HCT116 (cell line): Measurements from ENCODE around the gene KRT2. TPM values are rescaled to one million over a fixed set of nuclear protein-coding genes. Genes with fewer than 3 reads are reported as not detected.
"Not testable (repeated sequence)": the region's sequence is repeated elsewhere in the genome, so short reads cannot be mapped to it uniquely, and the experiment has no call there.

Source experiments
- ATAC-seq: fragments of 200-7000 bp; cut with Tn5 transposase; 2 replicates; pipeline ENCODE4 v1.9.1; 2020; ENCODE audit warnings: mild to moderate bottlenecking, moderate library complexity
- BruUV-seq: library from RNA; stranded (reverse); fragments of 400-500 nt; replicated peaks from 2 replicates; lab custom pipeline; 2021; lab: Mats Ljungman, UMichigan
- CTCF ChIA-PET: fragments of 300-600 bp; sonication (Branson Sonifier 250); formaldehyde crosslinking; loops from one replicate; lab custom pipeline; 2021; ENCODE audit warnings: antibody characterized with exemption; lab: Charles Lee
- POLR2A ChIA-PET: fragments of 300-600, 350-600 bp; sonication (Branson Sonifier 250); formaldehyde crosslinking; loops from one replicate; lab custom pipeline; 2021; ENCODE audit warnings: antibody characterized with exemption; lab: Charles Lee
- RAD21 ChIA-PET, 2 experiments: fragments of 300-600 bp; sonication (Branson Sonifier 250); formaldehyde crosslinking; loops; one replicate each; lab custom pipeline; 2023; ENCODE audit warnings: low total read pairs in 2 of 2; ENCODE audit not compliant: uncharacterized antibody in 2 of 2, unreplicated experiment in 2 of 2, low non-redundant PET in 1 of 2; lab: Charles Lee
- DNase-seq: peaks from one replicate; pipeline ENCODE4 v3.0.0-alpha.2; 2010; ENCODE audit warnings: low read depth, low spot score
- H2AFZ ChIP-seq: fragments of 200-600 bp; shearing (Covaris generic), sonication (generic); 2 replicates; pipeline ENCODE4 v1.6.1; 2017; ENCODE audit warnings: low read depth, mixed run types, mixed read lengths, antibody characterized with exemption, low read length; ENCODE audit not compliant: poor library complexity, severe bottlenecking
- H3K27ac ChIP-seq: 2 replicates; pipeline ENCODE4 v1.5.1; 2012; ENCODE audit warnings: low read depth, low read length
- H3K27me3 ChIP-seq: fragments of 200-600 bp; sonication (generic); 2 replicates; pipeline ENCODE4 v1.6.1; 2016; ENCODE audit warnings: mixed run types, low read length, mixed read lengths; ENCODE audit not compliant: insufficient read depth
- H3K36me3 ChIP-seq, 2 experiments: fragments of 200-500 bp in 1 of 2; fragments of 200-600 bp in 1 of 2; sonication (Bioruptor generic) in 1 of 2; sonication (generic) in 1 of 2; 2 replicates each; pipeline versions ENCODE4 v1.5.1 to v1.6.1; 2014 to 2016; ENCODE audit warnings: low read length in 2 of 2, inconsistent platforms in 1 of 2, mixed read lengths in 1 of 2, mixed run types in 1 of 2; ENCODE audit not compliant: insufficient read depth in 2 of 2, control insufficient read depth in 1 of 2
- H3K4me1 ChIP-seq, 2 experiments: fragments of 200-600 bp in 1 of 2; sonication (generic) in 1 of 2; 2 replicates each; pipeline versions ENCODE4 v1.5.1 to v1.6.1; 2012 to 2017; ENCODE audit warnings: low read length in 2 of 2, inconsistent platforms in 1 of 2, mild to moderate bottlenecking in 1 of 2, mixed read lengths in 1 of 2, mixed run types in 1 of 2, moderate library complexity in 1 of 2; ENCODE audit not compliant: insufficient read depth in 2 of 2, control insufficient read depth in 1 of 2
- H3K4me2 ChIP-seq: fragments of 200-600 bp; sonication (generic); 2 replicates; pipeline ENCODE4 v1.6.1; 2017; ENCODE audit warnings: mixed run types, low read length, mixed read lengths
- H3K4me3 ChIP-seq, 2 experiments: fragments of 200-600 bp in 1 of 2; sonication (generic) in 1 of 2; replicated peaks in 1 of 2; 2 replicates each; pipeline ENCODE4 v1.5.1; 2011 to 2016; ENCODE audit warnings: low read length in 2 of 2, control low read depth in 1 of 2, low read depth in 1 of 2, mild to moderate bottlenecking in 1 of 2, mixed read lengths in 1 of 2, mixed run types in 1 of 2
- H3K79me2 ChIP-seq: fragments of 200-600 bp; sonication (generic); 2 replicates; pipeline ENCODE4 v1.6.1; 2017; ENCODE audit warnings: mild to moderate bottlenecking, mixed run types, low read length, moderate library complexity, mixed read lengths; ENCODE audit not compliant: insufficient read depth
- H3K9ac ChIP-seq: fragments of 200-600 bp; sonication (generic); 2 replicates; pipeline ENCODE4 v1.6.1; 2016; ENCODE audit warnings: low read length, mixed read lengths
- H3K9me2 ChIP-seq: fragments of 200-600 bp; sonication (generic), shearing (Covaris generic); 2 replicates; pipeline ENCODE4 v1.6.1; 2017; ENCODE audit warnings: mixed run types, mild to moderate bottlenecking, moderate library complexity; ENCODE audit not compliant: insufficient read depth
- H3K9me3 ChIP-seq, 2 experiments: fragments of 200-500 bp in 1 of 2; fragments of 200-600 bp in 1 of 2; sonication (Bioruptor generic) in 1 of 2; sonication (generic) in 1 of 2; 2 replicates each; pipeline ENCODE4 v1.6.1; 2014 to 2017; ENCODE audit warnings: low read length in 2 of 2, mixed read lengths in 2 of 2, inconsistent platforms in 1 of 2, low read depth in 1 of 2, mild to moderate bottlenecking in 1 of 2, mixed run types in 1 of 2, moderate library complexity in 1 of 2; ENCODE audit not compliant: control insufficient read depth in 1 of 2, insufficient read depth in 1 of 2
- H4K20me1 ChIP-seq: fragments of 200-600 bp; sonication (generic), shearing (Covaris generic); 2 replicates; pipeline ENCODE4 v1.6.1; 2017; ENCODE audit warnings: mixed run types, mild to moderate bottlenecking, moderate library complexity; ENCODE audit not compliant: insufficient read depth
- CBX3 ChIP-seq: IDR thresholded peaks from 2 replicates; pipeline ENCODE4 v1.6.1; 2012; ENCODE audit warnings: low read depth
- FOSL1 ChIP-seq: IDR thresholded peaks from 2 replicates; pipeline ENCODE4 v1.6.1; 2012; ENCODE audit warnings: low read depth
- SIN3A ChIP-seq: IDR thresholded peaks from 2 replicates; pipeline ENCODE4 v1.6.1; 2012; ENCODE audit warnings: low read depth
- SP1 ChIP-seq: IDR thresholded peaks from 2 replicates; pipeline ENCODE4 v1.6.1; 2012; ENCODE audit warnings: low read depth
- intact Hi-C: fragments of 100-400 bp; cut with micrococcal nuclease; formaldehyde crosslinking; loops from 2 replicates; pipeline ENCODE4 v1.10.0; 2022
- total RNA-seq: library from RNA; stranded (reverse); gene quantifications from one replicate; pipeline ENCODE4 v1.2.1, GENCODE V29; 2021; ENCODE audit not compliant: unreplicated experiment
- TF ChIP-seq, protein P1 (sequence below), 3 experiments: fragments of 200-600 bp in 1 of 3; sonication (generic) in 1 of 3; IDR thresholded peaks in 2 of 3; conservative IDR thresholded peaks in 1 of 3; 2 replicates each; pipeline ENCODE4 v1.5.1; 2012 to 2017; ENCODE audit warnings: low read depth in 2 of 3, low read length in 2 of 3, antibody characterized with exemption in 1 of 3, borderline replicate concordance in 1 of 3, control low read depth in 1 of 3, mild to moderate bottlenecking in 1 of 3, mixed read lengths in 1 of 3, mixed run types in 1 of 3, moderate library complexity in 1 of 3; ENCODE audit not compliant: insufficient read depth in 1 of 3

KRT2 gene
- total RNA-seq, 1 experiment from 2014 or later: not detected

DNA sequence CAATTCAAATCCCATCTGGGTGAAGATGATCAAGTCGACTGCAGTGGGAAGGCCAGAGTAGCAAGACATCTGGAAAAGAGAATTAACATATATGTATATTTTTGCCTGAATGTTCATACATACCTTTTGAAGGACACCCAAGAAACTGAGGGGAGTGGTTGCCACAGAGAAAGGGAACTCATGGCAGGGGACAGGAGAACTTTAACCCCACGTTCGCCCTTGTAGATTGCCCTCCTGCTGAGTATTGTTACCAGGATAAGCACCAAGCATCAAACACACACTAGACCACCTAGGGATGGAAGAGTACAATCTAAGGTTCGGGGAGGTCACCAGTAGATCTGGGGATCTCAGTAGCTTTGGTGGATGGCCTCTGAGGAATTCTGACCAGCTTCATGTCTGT, 18.5 kb upstream of the KRT2 start:
- ChIA-PET POLR2A (no interaction called here), RAD21 (no interaction called here), CTCF (no interaction called here)
- Histone ChIP-seq H3K79me2 (no peaks in the 10 kb centered on the region), H4K20me1 (no peaks in the 10 kb centered on the region), H3K4me1 (peaks cover 0 to 23% of the 10 kb centered on the region in 2 experiments; a peak in 2 of 4 replicates), H3K27ac (no peak overlapping the region), H3K36me3 (no peaks in the 10 kb centered on the region), H3K27me3 (peaks cover 9% of the 10 kb centered on the region; the same call in 1 of the 2 replicates), H3K4me2 (no peak overlapping the region), H3K9ac (no peak overlapping the region), H3K9me3 (no peaks in the 10 kb centered on the region), H3K4me3 (no peak overlapping the region), H2AFZ (no peak overlapping the region), H3K9me2 (no peaks in the 10 kb centered on the region)
- BruUV-seq: no TSS peak
- TF ChIP-seq SIN3A: no peak
- no peak for TF ChIP-seq FOSL1
- TF ChIP-seq CBX3: no peak
- TF ChIP-seq SP1: no peak
- TF ChIP-seq, protein P1, sequence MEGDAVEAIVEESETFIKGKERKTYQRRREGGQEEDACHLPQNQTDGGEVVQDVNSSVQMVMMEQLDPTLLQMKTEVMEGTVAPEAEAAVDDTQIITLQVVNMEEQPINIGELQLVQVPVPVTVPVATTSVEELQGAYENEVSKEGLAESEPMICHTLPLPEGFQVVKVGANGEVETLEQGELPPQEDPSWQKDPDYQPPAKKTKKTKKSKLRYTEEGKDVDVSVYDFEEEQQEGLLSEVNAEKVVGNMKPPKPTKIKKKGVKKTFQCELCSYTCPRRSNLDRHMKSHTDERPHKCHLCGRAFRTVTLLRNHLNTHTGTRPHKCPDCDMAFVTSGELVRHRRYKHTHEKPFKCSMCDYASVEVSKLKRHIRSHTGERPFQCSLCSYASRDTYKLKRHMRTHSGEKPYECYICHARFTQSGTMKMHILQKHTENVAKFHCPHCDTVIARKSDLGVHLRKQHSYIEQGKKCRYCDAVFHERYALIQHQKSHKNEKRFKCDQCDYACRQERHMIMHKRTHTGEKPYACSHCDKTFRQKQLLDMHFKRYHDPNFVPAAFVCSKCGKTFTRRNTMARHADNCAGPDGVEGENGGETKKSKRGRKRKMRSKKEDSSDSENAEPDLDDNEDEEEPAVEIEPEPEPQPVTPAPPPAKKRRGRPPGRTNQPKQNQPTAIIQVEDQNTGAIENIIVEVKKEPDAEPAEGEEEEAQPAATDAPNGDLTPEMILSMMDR (IDR thresholded peaks at IDR 0.05 in 2 of 3, conservative IDR thresholded peaks at IDR 0.05 in 1 of 3; ENCODE audit: borderline replicate concordance in 1 of 3, insufficient read depth in 1 of 3, low read depth in 2 of 3, low read length in 2 of 3): no peak
- DNase-seq (no peak), ATAC-seq (no peak)
- intact Hi-C loops: no loop called here

DNA sequence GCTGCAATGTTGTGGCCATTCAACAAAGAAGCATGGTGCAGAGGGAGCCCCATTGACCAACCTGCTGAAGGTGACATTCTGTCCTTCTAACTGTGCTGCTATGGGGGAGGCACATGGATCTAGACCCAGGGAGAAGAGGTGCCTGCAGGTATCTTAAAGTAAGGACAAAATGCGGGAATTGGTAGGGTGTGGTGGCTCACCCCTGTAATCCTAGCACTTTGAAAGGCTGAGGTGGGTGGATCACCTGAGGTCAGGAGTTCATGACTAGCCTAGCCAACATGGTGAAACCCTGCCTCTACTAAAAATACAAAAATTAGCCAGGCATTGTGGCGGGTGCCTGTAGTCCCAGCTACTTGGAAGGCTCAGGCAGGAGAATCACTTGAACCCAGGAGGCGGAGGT, 17.9 kb upstream of the KRT2 start:
- POLR2A ChIA-PET, H3K36me3 ChIP-seq, intact Hi-C loops, BruUV-seq, H3K27me3 ChIP-seq, H3K9me2 ChIP-seq, H3K4me3 ChIP-seq, H2AFZ ChIP-seq, DNase-seq, H4K20me1 ChIP-seq, H3K27ac ChIP-seq, ATAC-seq, CTCF ChIA-PET, H3K9me3 ChIP-seq, RAD21 ChIA-PET, H3K4me2 ChIP-seq, H3K79me2 ChIP-seq, H3K9ac ChIP-seq: not testable (repeated sequence)
- H3K4me1 ChIP-seq: peaks cover 0 to 23% of the 10 kb centered on the region in 2 experiments; a peak in 2 of 4 replicates
